Smooth muscle cell of the pulmonary artery (primary cell): ENCODE data around the gene CTAG1A. TPM values are rescaled to one million over a fixed set of nuclear protein-coding genes. Genes with fewer than 3 reads are reported as not detected.

ENCODE experiments used
- total RNA-seq: library from RNA; depleted of rRNA; stranded (reverse); fragments of >200 nt; gene quantifications from 2 replicates; pipeline ENCODE4 v1.2.3, GENCODE V29; 2014

CTAG1A gene
- total RNA-seq: not detected in 2 replicates

DNA sequence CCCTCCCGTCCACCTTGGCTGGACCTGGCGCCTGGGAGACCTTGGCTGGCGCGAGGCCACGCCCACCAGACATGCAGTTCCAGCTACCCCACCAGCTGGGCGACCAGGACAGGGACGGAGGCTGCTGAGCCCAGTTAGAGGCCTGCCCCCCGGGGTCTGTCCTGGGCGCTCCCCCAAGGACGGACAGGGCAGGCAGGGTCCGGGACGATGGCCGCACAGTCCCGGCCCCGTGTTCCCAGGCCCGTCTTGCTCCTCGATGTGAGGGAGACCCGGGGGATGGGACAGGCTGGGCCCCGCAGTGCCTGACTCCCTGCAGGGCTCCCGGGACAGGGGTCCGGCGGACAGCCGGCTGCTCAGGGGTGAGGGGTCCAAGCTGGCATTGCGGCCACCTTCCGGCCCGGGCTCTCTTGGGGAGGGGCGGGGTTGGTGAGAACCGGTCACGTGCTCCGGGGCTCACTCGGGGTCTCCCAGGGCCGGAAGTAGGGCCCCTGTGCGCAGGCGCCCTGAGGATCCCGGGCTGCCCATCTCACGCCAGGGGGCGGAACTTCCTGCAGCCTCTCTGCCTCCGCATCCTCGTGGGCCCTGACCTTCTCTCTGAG is at the start of gene CTAG1A:
CTAG1A (plus strand) TSS at position 549 of the 599 bp plus-strand sequence. CDS start 74 bp downstream, outside the sequence.

DNA sequence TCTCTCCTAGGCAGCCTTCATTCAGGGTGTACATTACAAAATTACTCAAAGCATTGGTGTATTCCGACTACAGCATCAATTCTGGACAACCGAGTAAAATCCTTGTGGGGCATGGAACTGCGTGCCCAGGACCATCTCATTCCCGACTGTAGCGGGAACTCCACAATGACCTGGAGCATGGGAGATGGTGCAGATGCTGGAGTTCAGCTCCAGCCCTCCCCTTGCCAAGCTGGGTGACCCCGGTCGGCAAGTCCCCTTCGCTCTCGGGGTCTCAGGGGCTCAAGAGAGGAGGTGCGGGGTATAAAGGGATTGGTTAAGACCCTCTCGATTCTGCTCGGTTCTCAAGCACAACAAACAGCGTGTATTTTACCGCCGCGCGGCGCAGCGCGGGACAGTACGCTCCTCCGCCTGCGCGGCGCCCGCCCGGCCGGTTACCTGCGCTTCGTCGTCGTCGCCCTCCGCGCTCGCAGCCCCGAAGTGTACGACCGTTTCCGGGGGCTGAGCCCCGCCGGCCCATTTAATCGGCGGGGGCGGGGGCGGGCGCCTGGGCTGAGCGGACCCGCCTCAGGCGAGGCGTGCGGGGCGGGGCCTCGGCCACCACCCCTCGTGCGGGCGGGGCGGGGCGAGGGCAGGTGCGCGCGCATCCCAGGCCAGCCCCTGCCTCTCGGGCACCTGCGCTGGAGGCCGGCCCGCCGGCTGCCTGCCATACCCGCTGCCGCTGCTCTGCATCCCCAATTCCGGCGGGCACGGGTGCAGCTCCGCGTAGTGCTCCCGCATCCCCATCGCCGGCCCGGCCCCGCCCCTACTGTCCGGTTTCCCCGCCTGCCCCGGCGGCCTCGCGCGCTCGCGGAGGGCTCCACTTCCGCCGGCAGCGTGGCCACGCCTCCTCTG is 38.3 kb upstream of the CTAG1A start, which contains the start of gene G6PD:
G6PD (minus strand) TSS at position 493 of the 891 bp plus-strand sequence. CDS start 691 bp downstream, outside the sequence.

DNA sequence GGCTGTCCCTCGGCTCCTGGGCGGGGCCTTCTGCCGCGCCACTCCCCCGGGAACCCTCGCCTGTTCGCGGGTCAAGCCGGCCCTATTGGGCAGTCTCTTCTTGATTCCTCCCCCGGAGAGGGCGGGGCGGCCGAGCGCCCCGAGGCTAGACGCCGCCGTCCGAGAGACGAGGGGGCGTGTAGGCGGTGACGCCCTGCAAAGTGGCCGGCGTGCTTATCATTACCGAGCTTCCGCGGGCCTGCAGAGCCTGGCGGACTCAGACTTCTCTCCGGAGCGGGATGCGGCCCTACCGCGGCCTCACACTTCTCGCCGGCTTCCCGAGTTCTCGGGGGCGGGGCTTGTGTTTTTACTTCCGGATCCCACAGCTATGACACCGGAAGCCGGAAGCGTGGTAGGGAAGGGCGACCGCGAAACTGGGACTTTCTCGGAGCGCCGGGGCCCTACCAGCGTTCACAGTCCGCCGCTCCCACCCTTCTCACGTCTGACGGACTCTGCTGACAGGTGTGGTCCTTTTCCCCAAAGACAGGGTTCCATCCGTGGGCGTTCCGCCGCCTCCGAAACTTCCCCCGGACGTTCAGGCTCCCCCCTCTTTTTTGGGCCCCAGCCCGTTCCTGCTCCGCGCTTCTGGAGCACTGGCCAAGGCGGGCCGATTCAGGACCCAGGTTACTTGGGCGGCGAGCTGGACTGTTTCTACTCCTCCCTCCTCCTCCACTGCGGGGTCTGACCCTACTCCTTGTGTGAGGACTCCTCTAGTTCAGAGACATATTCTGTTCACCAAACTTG is 37.5 kb upstream of the CTAG1A start, which contains the start of gene IKBKG:
IKBKG (plus strand) TSS at position 376 of the 783 bp plus-strand sequence. CDS start 4,383 bp downstream, outside the sequence.

DNA sequence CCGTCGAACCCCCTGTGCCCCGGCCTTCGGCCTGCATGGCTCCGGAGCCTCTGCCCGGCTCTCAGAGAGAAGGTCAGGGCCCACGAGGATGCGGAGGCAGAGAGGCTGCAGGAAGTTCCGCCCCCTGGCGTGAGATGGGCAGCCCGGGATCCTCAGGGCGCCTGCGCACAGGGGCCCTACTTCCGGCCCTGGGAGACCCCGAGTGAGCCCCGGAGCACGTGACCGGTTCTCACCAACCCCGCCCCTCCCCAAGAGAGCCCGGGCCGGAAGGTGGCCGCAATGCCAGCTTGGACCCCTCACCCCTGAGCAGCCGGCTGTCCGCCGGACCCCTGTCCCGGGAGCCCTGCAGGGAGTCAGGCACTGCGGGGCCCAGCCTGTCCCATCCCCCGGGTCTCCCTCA is 34.2 kb downstream of the CTAG1A start, which contains the start of gene CTAG1B:
CTAG1B (minus strand) TSS at position 101 of the 400 bp plus-strand sequence; CDS start at position 37, 64 bp downstream.

Other genes with a start within 250 kb of the CTAG1A start
- 3,803 and 5,191 TPM in 2 replicates for gene FLNA, start 210.5 kb upstream of the CTAG1A start, total RNA-seq
- gene EMD, start 205.8 kb upstream of the CTAG1A start, total RNA-seq: 22.8 and 26.8 TPM in 2 replicates
- gene RPL10, start 186.8 kb upstream of the CTAG1A start, total RNA-seq: 2,018 and 2,028 TPM in 2 replicates
- 98.5 and 178 TPM in 2 replicates for gene DNASE1L1, start 175.9 kb upstream of the CTAG1A start, total RNA-seq
- 15.4 and 26.4 TPM in 2 replicates for gene TAFAZZIN, start 173.6 kb upstream of the CTAG1A start, total RNA-seq
- 145 and 172 TPM in 2 replicates for gene ATP6AP1, start 156.5 kb upstream of the CTAG1A start, total RNA-seq
- gene GDI1, start 148.0 kb upstream of the CTAG1A start, total RNA-seq: 96.4 and 118 TPM in 2 replicates
- gene FAM50A, start 141.0 kb upstream of the CTAG1A start, total RNA-seq: 59.5 and 85.8 TPM in 2 replicates
- 58.3 and 68.4 TPM in 2 replicates for gene PLXNA3, start 126.9 kb upstream of the CTAG1A start, total RNA-seq
- gene LAGE3, start 105.9 kb upstream of the CTAG1A start, total RNA-seq: 16.6 and 20.3 TPM in 2 replicates
- gene UBL4A, start 98.5 kb upstream of the CTAG1A start, total RNA-seq: 40.3 and 61.6 TPM in 2 replicates
- 37.0 and 46.7 TPM in 2 replicates for gene SLC10A3, start 94.5 kb upstream of the CTAG1A start, total RNA-seq
- gene FAM3A, start 68.9 kb upstream of the CTAG1A start, total RNA-seq: 43.3 and 52.2 TPM in 2 replicates
- 109 and 142 TPM in 2 replicates for gene G6PD, start 38.3 kb upstream of the CTAG1A start, total RNA-seq
- 12.3 and 16.7 TPM in 2 replicates for gene IKBKG, start 37.5 kb upstream of the CTAG1A start, total RNA-seq
- gene CTAG1B, start 34.1 kb downstream of the CTAG1A start, total RNA-seq: not detected in 2 replicates
- not detected in 2 replicates for gene CTAG2, start 68.4 kb downstream of the CTAG1A start, total RNA-seq
- 2.7 and 5.4 TPM in 2 replicates for gene GAB3, start 165.9 kb downstream of the CTAG1A start, total RNA-seq
- gene DKC1, start 177.7 kb downstream of the CTAG1A start, total RNA-seq: 26.2 and 36.0 TPM in 2 replicates
- gene MPP1, start 220.4 kb downstream of the CTAG1A start, total RNA-seq: 15.9 and 16.4 TPM in 2 replicates
- not detected in 2 replicates for gene SMIM9, start 249.5 kb downstream of the CTAG1A start, total RNA-seq